Measurements from ENCODE around the gene YY1AP1. TPM values are rescaled to one million over a fixed set of nuclear protein-coding genes. Genes with fewer than 3 reads are reported as not detected.
A peak's percentile ranks its signal among the peaks of the same experiment; 100 is the strongest.
"Not testable (repeated sequence)": the region's sequence is repeated elsewhere in the genome, so short reads cannot be mapped to it uniquely, and the experiment has no call there.

The YY1AP1 gene
- total RNA-seq, 3 donors from 2014 or later = 55.8 to 114 (median 56.7) TPM

DNA sequence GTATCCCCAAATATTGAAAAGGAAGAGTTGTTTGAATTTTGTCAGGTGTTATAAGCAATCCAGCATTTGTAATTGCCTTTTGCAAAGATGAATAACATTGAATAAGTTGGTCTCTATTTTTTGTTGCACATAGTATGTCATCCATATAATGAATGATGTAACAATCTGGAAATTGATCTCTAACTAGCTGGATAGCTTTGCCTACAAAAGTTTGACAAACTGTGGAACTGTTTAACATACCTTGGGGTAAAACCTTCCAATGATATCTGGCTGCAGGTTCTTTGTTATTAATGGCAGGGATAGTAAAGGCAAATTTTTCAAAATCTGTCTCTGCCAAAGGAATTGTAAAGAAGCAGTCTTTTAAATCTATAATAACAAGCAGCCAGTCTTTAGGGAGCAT lies 8.0 kb upstream of the YY1AP1 start:
- Histone ChIP-seq H3K4me3 (no peak overlapping the region), H3K9me3 (peaks cover 6% of the 10 kb centered on the region), H3K36me3 (ENCODE audit: low read depth) (no peaks in the 10 kb centered on the region), H3K4me1 (ENCODE audit: low read depth) (no peaks in the 10 kb centered on the region)
- intact Hi-C loops (cut with DNase I, micrococcal nuclease) = no loop called here
- DNase-seq (no peak), ATAC-seq (no peak)
- TF ChIP-seq CTCF (IDR thresholded peaks at IDR 0.05) = no peak

- H3K9me3 ChIP-seq = peaks cover 6% of the 10 kb centered on the region
- TF ChIP-seq CTCF (IDR thresholded peaks at IDR 0.05) = no peak
- intact Hi-C loops (cut with DNase I, micrococcal nuclease) = no loop called here
- no peak for ATAC-seq
- peaks cover 2% of the 10 kb centered on the region for H3K4me1 ChIP-seq (ENCODE audit: low read depth)
- DNase-seq = no peak
- no peaks in the 10 kb centered on the region for H3K36me3 ChIP-seq (ENCODE audit: low read depth)
- H3K4me3 ChIP-seq = no peak overlapping the region
These were observed 7.0 kb upstream of the YY1AP1 start for GRCh38 chr1:155695608-155696007.

DNA sequence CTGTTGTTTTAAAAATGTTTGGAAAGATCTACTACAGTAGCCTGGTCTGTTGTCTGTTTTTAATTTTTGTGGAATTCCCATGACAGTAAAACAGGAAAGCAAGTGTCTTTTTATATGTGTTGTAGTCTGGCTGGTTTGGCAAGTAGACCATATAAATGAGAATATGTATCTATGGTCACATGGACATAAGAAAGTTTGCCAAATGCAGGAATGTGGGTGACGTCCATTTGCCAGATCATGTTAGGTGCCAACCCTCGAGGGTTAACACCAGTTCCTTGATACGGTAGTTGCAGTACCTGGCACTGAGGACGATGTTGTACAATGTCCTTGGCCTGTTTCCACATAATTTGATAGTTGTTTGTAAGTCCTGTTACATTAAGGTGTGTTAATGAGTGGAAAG lies 6.5 kb upstream of the YY1AP1 start:
- ATAC-seq (no peak), DNase-seq (no peak)
- Histone ChIP-seq H3K4me1 (ENCODE audit: low read depth) (peaks cover 7% of the 10 kb centered on the region), H3K36me3 (ENCODE audit: low read depth) (no peaks in the 10 kb centered on the region), H3K4me3 (no peak overlapping the region), H3K9me3 (peaks cover 6% of the 10 kb centered on the region)
- intact Hi-C loops (cut with DNase I, micrococcal nuclease) = no loop called here
- TF ChIP-seq CTCF (IDR thresholded peaks at IDR 0.05) = no peak

DNA sequence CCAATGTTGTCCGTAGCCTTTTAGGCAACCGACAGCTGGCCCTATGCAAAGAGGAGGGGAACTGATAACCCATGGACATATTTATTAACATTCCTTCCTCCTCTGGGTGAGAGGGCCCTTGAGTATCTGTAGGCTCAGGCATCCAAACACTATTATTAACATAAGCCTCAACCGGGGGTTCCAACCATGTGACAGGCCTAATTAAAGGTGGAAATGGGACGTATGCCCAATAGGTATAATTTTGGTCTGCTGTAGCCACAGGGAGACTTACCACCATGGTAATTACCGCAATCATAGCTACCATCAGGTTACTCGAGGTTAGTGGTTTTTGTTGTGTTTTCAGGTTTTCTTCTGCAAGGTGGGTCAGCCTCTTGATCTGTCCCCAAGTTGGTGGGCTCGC lies 5.6 kb upstream of the YY1AP1 start:
- no peaks in the 10 kb centered on the region for H3K36me3 ChIP-seq (ENCODE audit: low read depth)
- ATAC-seq = no peak
- peaks cover 6% of the 10 kb centered on the region for H3K9me3 ChIP-seq
- TF ChIP-seq CTCF (IDR thresholded peaks at IDR 0.05) = no peak
- no peak overlapping the region for H3K4me3 ChIP-seq
- intact Hi-C loops (cut with DNase I, micrococcal nuclease) = no loop called here
- H3K4me1 ChIP-seq (ENCODE audit: low read depth) = peaks cover 14% of the 10 kb centered on the region
- no peak for DNase-seq

GRCh38 chr1:155691992-155692528 lies 3.5 kb upstream of the YY1AP1 start:
- Histone ChIP-seq H3K9me3 (peaks cover 6% of the 10 kb centered on the region), H3K36me3 (ENCODE audit: low read depth) (no peaks in the 10 kb centered on the region), H3K4me3 (no peak overlapping the region), H3K4me1 (ENCODE audit: low read depth) (peaks cover 14% of the 10 kb centered on the region)
- ATAC-seq = no peak
- no peak for DNase-seq
- intact Hi-C loops (cut with DNase I, micrococcal nuclease) = no loop called here
- no peak for TF ChIP-seq CTCF (IDR thresholded peaks at IDR 0.05)

DNA sequence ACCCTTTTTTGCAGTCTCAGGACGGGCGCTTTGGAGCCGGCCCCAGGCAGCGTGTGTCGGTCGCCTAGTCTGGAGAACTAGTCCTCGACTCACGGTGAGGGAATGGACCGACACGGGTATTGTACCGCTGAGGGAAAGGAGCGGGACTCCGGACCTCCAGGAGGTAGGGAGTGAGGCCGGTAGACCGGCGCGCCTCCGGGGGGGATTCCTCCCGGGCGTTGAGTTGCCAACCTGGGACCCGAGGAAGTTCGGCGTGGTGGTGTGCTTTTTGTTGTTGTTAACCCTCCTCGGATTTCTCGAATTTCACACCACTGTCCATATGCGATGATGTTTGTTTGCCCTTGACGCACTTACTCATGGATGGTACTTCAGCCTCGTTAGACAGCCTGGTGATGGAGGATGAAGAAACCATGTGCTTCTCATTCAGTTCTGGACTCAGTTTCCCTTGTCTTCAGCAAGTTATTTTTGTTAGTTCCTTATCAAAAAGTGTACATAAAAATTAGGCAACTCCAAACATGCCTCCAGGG lies 570 bp upstream of the YY1AP1 start, which contains the start of gene DAP3:
Gene DAP3, plus strand, starts transcription at position 11 of the 527 bp plus-strand sequence. CDS start 20,689 bp downstream, outside the sequence.
- H3K36me3 ChIP-seq (ENCODE audit: low read depth); H3K9me3 ChIP-seq; intact Hi-C loops (cut with DNase I, micrococcal nuclease); DNase-seq: not testable (repeated sequence)
- ATAC-seq = peak; percentile 6
- H3K4me1 ChIP-seq (ENCODE audit: low read depth) = peaks cover 19% of the 10 kb centered on the region
- peak within 1 kb of the TSS; percentile 97 for H3K4me3 ChIP-seq

DNA sequence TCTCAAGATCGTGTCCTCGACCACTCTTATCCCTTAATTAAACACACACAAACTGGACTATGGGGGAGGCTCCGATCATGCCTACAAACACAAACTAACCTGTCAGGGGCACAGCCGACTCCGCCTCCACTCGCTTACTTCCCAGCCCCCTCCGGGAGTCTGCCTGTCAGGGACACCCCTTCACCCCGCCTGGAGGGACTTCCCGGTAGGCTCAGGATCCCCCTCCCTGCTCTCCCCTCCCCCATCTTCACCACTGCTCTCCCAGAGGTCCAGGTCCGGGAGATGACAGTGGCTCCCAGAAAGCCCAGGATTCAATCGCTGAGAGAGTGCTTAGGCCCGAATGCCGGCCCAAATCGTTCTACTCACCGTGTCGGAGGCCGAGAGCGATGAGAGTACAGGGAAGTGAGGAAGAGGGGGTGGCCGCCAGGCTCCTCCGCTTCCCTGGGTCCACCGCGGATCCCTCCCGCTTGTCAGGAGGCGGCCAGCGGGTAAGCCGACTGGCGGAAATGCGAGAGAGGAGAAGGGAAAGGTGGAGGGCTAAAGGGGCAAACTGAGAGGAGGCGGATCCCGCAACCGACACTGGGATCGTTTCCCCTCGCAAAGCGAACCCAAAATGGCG lies 760 bp downstream of the YY1AP1 start:
- ATAC-seq (peak; percentile 44), DNase-seq (peak in 1 of 3 donors; percentile 46)
- H3K36me3 ChIP-seq (ENCODE audit: low read depth); H3K9me3 ChIP-seq; intact Hi-C loops (cut with DNase I, micrococcal nuclease): not testable (repeated sequence)
- Histone ChIP-seq H3K4me1 (ENCODE audit: low read depth) (peaks cover 19% of the 10 kb centered on the region), H3K4me3 (peak overlapping the region; percentile 97)

Measured in mucosa of descending colon (tissue), 3 donors.